ENCODE results near the gene CCDC188.

CCDC188 gene

DNA sequence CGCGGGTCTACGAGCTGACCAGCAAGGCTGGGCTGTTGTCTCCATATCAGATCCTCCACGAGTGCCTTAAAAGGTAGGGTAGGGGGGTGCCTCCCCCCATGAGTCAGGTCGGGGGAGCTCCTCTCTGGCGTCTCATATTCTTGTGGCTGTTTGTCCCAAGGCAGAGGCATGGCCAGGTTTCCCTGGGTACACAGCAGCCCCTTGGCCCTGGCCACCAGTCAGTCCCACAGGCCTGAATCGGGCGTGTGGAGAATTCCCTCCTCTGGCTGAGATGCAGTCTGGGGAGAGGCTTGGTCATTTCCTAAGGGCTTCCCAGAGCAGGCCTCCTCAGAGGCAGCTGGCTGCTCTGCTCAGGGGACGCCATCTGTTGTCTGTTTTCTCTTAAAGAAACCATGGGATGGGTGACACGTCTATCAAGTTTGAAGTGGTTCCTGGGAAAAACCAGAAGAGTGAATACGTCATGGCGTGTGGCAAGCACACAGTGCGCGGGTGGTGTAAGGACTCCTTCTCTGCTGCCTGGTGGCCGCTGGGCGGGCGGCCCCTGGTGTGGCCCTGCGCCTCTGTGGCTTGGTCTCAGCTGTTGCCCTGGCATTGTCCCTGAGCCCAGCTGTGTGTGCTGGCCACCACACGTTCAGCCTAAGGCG is 44.5 kb downstream of the CCDC188 start:
- DNase-seq (ENCODE audit: low read depth in 2 of 2), result no peak

DNA sequence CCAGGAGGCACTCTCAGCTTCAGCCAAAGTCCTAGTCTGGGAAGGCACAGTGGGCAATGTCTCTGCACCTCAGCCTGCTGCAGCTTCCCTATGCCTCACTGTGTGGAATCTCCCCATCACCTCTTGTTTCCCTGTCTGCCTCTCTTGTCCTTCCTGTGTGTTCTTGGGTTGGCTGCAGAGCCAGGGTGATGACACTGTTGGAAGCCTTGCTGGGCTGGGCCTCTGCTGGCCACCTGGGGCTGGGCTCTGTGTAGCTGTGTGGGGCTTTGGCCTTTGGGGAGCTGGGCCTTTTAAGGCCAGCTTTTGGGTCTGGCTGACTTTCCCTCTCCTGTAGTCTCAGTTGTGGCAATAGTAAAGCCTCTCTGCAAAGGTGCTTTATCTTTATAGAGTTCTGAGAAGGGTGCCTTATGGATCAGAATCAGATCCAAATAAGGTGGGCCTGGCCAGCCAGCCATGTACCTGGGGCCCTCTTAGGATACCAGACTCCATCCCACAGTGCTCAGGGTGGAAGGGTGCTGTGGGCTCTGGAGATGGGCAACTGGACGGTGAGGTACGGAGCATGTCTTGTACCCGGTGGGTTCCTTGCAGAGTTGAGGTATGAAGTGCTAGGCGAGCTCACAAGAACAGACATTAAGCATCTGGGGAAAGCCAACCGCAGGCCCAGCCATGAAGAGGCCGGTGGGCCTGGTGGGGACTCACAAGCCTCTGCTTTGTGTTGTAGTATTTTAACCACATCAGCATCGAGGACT is 45.2 kb downstream of the CCDC188 start:
- DNase-seq (ENCODE audit: low read depth in 2 of 2), result no peak

DNA sequence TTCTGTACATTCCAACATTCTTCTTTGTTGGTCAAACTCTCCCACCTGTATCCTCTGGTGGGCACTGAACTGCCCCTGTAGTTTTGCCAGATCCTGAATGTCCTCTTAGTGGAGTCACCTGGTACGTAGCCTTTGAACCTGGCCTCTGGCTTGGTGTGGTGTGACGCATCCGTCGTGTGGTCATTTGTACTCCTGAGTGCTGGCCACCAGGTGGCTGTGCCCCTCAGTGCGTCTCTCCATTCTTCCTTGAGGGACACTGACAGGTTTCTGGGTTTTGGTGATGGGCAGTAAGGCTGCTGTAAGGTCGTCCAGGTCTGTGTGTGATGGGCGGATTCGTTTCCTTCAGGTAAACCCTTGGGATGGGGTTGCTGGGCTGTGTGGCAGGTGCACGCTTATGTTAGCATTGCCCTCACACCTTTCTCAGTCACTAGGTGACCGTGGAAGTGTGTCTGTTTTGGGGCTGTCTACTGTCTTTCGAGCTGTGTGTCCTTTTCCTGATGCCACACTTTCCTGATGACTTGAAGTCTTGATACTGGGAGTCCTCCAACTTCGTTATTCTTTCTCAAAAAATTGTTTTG is 48.6 kb downstream of the CCDC188 start:
- no peak for DNase-seq (ENCODE audit: low read depth in 2 of 2)

- DNase-seq (ENCODE audit: low read depth in 2 of 2), result no peak
Observed at GRCh38 chr22:20101638-20102037, 49.2 kb downstream of the CCDC188 start.

DNA sequence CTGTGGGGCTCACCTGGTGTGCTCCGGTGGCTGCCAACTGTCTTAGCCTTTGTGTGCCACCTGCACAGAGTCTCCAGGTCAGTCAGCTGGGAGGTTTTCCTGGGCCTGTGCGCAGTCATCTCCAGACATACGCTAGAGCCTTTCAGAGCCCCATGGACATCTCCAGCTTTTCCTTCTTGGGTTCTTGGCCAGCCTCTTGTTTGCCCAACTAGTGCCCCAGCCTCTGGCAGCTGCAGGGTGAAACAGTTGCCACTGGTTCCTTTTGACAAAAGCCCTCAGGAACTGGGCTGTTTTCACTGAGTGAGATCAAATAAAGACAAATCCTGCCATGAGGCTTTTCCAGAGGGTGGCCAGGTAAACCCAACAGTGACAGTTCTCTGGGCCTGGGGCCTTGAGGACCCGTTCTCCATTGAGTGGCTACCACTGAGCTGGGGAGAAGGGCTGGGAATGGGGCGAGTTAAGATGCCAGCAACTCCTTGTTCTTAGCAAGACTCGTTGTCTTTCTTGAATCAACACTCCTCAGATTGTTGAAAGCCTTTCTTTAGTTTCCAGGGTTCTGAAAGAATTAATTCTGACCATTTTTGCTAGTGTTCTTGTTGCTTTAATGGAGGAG is 51.6 kb downstream of the CCDC188 start:
- no peak for DNase-seq (ENCODE audit: low read depth in 2 of 2)

Data from stimulated activated CD8-positive, alpha-beta memory T cell treated with anti-CD3 and anti-CD28 coated beads, Interleukin-15, amount 100 ng/mL, for 48 hours (primary cell).